Activated CD4-positive, alpha-beta T cell treated with anti-CD3 and anti-CD28 coated beads, Interleukin-2, Interleukin-4, amounts not matched to agents 100 ng/mL and 50 ng/mL, durations not matched to agents 16 hours and 8 hours (primary cell): ENCODE measurements around the gene CRPPA.

Experiments used
- DNase-seq: peaks from one replicate; pipeline ENCODE4 v3.0.0-alpha.2; 2020; ENCODE audit warnings: low spot score

Gene CRPPA

DNA sequence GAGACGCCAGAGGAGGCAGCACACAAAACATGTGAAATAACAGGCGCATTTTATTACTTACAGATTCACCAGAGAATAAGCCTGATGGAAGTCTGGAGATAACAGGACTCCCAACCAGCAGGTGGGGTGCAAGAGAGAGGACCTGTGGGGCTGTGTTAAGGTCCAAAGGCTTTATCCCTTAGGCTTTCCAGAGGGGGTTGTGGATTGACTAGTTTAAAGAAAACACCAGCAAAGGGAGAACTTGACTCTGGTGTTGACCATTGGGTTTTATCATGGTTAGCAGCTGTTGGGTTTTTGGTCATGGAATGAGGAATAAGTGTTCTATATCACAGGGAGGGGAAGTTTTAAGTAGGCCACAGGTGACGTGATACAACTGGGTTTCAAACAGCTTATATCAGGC lies 1.6 kb upstream of the CRPPA start:
- DNase-seq, result no peak

DNA sequence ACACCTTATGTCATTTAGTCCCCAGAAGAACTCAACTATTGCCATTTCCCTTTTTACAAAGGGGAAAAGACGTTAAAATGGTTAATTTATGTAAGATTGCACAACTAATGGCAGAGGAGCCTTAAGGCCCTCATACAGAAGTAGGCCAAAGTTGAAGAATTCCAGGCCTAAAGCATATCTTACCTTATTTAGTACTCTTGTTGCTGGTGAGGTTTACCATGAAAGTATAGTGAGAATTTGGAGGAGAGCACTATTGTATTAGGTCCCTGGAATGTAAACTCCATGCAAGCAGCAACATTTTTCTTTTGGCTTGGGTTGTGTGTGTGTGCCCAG lies 731 bp upstream of the CRPPA start:
- no peak for DNase-seq

- DNase-seq, result peak; percentile 81
Observed at GRCh38 chr7:16420649-16421332, 547 bp downstream of the CRPPA start.

DNA sequence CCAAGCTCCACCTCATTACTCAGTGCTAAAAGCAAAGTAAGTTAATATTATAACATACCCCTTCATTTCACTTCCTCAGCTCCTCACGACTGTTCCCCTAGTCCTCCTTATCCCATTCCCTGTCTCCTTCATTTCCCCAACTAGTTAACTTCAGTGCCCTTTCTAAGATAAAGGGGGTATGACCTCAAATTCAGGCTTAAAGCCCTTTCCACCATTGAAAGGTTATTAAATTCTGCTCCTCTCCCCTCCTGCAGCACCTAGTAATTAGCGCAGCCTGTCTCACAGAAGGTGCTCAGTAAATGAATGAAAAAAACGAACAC lies 1.0 kb downstream of the CRPPA start:
- DNase-seq, result no peak

- DNase-seq, result no peak
Observed at GRCh38 chr7:16419859-16420258, 1.5 kb downstream of the CRPPA start.

DNA sequence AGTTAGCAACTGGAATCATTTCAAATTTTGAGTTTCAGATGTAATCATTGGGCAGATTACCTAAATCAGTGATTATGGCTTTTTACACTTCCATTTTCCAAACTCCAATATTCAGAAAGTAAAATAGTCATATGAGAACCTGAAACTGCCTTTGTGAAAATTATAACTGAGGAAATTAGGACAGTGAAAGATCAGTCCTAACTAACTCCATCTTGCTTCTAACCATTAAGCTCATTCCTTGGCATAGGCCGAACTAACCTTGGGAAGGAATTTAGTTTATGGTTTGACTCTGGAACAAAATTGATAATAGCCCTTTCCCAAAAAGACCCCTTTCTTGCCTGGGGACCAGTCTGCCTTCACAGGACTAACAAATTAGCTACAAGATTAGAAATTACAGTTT lies 2.2 kb downstream of the CRPPA start:
- no peak for DNase-seq

GRCh38 chr7:16417906-16418305 lies 3.4 kb downstream of the CRPPA start:
- no peak for DNase-seq

- no peak for DNase-seq
Observed at GRCh38 chr7:16416289-16417282, 4.8 kb downstream of the CRPPA start.

GRCh38 chr7:16412274-16413254 lies 8.8 kb downstream of the CRPPA start:
- DNase-seq, result no peak

DNA sequence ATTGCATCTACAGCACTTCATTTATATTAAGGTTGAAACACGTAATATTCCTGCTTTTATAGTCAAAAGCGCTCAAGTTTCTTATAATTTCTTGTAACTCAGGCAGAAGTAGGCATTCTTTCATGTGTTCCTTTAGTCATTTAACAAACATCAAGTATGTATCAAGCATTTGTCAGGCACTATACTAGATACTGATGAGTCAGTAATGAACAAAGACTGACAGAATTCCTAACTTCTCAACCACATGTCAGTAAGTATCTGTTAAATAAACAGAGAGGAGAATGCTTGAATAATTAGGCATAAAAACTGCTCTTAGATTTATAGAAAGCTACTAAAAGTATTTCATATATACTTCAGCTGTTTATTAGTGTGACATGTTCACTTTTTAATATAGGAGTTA lies 9.9 kb downstream of the CRPPA start:
- DNase-seq, result no peak

- DNase-seq, result no peak
Observed at GRCh38 chr7:16409777-16410176, 11.6 kb downstream of the CRPPA start.

DNA sequence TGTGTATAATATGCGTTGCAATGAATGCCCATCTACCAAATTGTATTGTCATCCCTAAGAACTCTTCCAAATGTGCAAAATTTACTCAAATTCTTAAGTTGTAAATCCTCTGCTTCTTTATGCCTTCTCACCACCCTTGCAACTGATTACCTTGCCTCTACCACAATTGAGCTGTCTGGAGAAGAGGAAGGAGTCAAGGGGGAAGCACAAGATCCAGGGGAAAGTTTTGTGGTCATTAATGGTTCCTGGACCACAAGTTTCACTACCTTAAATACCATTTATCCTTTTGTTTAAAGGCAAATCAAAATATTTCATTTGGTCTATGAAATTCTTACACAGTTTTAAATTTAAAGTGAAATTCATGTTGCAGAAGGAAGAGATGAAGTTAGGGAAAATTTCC lies 16.7 kb downstream of the CRPPA start:
- DNase-seq, result no peak

DNA sequence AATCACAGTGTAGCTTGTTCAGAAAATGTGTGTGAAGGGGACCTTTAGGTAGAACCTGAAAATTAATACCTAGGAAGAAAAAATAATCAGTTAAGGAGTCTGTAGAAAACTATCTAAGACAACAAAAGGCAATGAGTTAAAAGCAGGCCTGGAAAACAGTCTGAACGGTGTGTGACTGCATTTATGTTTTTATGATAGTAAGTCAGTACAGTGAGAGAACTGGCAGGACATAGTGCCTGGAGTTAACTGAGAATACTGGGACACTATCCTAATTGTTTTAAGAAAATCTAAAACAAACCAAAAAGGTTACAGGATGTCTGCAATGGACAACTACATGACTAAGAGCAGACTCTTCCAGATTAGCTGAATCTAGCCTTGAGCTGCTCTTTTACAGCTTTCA lies 17.9 kb downstream of the CRPPA start:
- no peak for DNase-seq

DNA sequence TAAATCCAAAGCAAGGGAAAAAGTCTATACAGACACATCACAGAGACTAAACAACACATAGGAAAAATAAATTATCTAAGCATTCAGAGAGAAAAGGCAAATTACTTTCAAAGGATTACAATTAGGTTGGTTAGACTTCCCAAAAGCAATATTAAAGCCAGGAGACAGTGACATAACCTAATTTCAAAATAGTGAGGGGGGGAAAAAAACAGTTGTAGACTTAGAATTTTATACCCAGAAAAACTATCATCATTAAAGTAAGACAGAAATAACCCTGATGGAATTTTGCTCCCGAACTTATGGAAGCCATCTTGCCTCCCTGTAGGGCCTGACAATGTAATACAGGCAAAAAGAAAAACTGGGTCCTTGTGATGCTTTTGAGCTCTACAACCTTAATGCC lies 18.4 kb downstream of the CRPPA start:
- DNase-seq, result no peak

GRCh38 chr7:16402091-16402490 lies 19.2 kb downstream of the CRPPA start:
- no peak for DNase-seq

GRCh38 chr7:16400893-16401275 lies 20.5 kb downstream of the CRPPA start:
- DNase-seq, result no peak

DNA sequence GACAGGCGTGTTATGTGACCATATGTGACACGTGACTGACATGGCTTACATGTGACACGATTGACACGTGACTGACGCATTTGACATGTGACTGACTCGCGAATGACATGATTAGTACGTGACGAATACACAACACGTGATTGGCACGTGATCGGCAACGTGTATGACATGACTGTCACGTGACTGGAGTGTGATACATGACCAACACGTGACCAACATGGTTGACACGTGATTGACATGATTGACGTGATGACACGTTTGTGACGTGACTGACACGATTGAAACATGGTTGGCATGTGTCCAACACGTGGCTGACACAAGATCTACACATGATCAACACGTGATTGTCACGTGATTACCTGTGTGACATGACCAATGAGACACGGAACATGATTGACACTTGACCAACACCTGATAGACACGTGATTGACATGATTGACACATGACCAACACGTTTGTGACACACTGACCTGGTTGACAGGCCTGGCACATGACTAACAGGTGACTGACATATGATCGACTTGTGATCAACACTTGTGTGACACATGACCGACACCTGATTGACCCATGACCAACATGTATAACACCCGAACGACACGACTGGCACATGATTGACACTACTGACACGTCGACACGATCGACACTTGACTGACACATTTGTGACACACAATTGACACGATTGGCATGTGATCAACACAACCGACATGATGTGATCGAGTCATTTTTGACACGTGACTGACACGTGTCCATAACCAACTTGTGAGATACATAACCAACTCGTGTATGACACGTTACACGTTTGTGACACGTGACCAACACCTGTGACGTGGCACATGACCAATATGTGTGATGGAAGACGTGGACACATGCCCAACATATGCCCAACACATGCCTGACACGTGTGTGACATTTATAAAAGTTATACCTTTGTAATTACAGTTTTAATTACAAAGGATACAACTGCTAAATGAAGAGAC lies 21.1 kb downstream of the CRPPA start:
- DNase-seq, result no peak

GRCh38 chr7:16399265-16399831 lies 22.0 kb downstream of the CRPPA start:
- DNase-seq, result no peak

GRCh38 chr7:16398146-16399017 lies 23.0 kb downstream of the CRPPA start:
- DNase-seq, result no peak
